Subcutaneous adipose tissue (tissue), 4 donors: Measurements from ENCODE around the gene DDIT4L. TPM values are rescaled to one million over a fixed set of nuclear protein-coding genes. Genes with fewer than 3 reads are reported as not detected.

Experiments
- CTCF ChIP-seq: fragments of 450-650 bp; IDR thresholded peaks from one replicate; pipeline ENCODE4 v1.5.1; 2016; ENCODE audit warnings: low read depth, mild to moderate bottlenecking, control low read depth, antibody characterized with exemption, moderate library complexity
- total RNA-seq, 4 donors: library from RNA; depleted of rRNA; stranded (reverse); fragments of >200 nt; gene quantifications; one replicate each; pipeline ENCODE4 v1.1.0, GENCODE V29; 2016

DDIT4L gene
- total RNA-seq, result 1 to 10 TPM; 2.1 to 6.3 (median 4.1) TPM

GRCh38 chr4:100189820-100190642 lies at the start of gene DDIT4L:
DDIT4L (minus strand) TSS chr4:100190468; CDS start chr4:100189983, 485 bp downstream.
- no peak for TF ChIP-seq CTCF

DNA sequence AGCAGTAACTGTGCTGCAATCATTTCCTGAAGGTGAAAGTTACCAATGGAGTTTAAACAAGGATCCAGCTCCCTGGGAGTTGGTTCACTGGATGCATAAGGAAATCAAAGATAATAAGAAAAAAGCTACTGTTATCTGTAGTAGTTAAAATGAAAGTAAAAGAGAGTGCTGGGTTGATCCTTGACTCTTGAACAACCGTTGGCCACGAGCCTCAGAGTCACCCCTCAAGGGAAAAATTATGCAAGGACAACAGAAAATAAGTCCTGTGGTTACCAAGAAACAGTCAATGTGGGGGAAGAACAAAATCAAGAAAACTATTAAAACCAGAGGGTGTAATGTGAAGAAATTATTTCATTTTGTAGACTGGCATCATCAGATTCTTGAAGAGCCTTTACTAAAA lies 49.7 kb upstream of the DDIT4L start:
- no peak for TF ChIP-seq CTCF

- TF ChIP-seq CTCF, result no peak
These were observed 34.5 kb upstream of the DDIT4L start for GRCh38 chr4:100224721-100225120.

GRCh38 chr4:100224160-100224559 lies 33.9 kb upstream of the DDIT4L start:
- TF ChIP-seq CTCF, result no peak

- no peak for TF ChIP-seq CTCF
These were observed 18.7 kb upstream of the DDIT4L start for GRCh38 chr4:100208964-100209363.

GRCh38 chr4:100208459-100208858 lies 18.2 kb upstream of the DDIT4L start:
- TF ChIP-seq CTCF, result no peak

DNA sequence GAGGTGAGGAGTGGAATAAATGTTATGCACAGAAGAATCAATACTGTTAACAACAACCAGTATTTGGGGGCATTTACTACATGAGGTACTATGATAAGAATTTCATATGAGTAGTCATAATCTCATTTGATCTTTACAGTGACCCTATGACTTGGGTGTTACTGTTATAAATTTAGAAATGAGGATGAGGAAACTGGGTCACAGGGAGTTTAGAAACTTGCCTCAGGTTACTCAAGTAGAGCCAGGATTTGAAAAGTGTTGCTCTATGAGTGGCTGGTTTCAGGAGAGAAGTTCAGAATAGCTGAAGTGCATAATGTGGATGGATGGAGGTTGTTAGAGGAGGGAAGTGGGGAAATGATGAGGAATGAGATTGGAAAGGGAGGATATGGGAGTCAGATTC lies 16.6 kb upstream of the DDIT4L start:
- TF ChIP-seq CTCF, result no peak
